GM21526 (cell line): Measurements from ENCODE around the gene RASA4.
"Not testable (repeated sequence)": the region's sequence is repeated elsewhere in the genome, so short reads cannot be mapped to it uniquely, and the experiment has no call there.

Experiments used
- ATAC-seq: cut with Tn5 transposase; IDR thresholded peaks from one replicate; pipeline ENCODE4 v1.9.1; 2021; ENCODE audit warnings: moderate library complexity; ENCODE audit not compliant: unreplicated experiment, low FRiP score

The RASA4 gene

GRCh38 chr7:102616507-102617125 lies at the start of gene RASA4:
Gene RASA4 (minus strand): TSS chr7:102616756. CDS start chr7:102616689, 67 bp downstream.
- peak; percentile 54 for ATAC-seq

- ATAC-seq: not testable (repeated sequence)
Observed at GRCh38 chr7:102664765-102665164, 48.2 kb upstream of the RASA4 start.

GRCh38 chr7:102649924-102650323 lies 33.4 kb upstream of the RASA4 start, which contains the start of gene SPDYE2B:
Gene SPDYE2B (plus strand): TSS chr7:102650319. CDS start chr7:102652349, 2,030 bp downstream.
- not testable (repeated sequence) for ATAC-seq

GRCh38 chr7:102647813-102648212 lies 31.3 kb upstream of the RASA4 start:
- ATAC-seq: not testable (repeated sequence)

GRCh38 chr7:102643404-102643803 lies 26.8 kb upstream of the RASA4 start:
- not testable (repeated sequence) for ATAC-seq

- ATAC-seq: not testable (repeated sequence)
Observed at GRCh38 chr7:102642691-102643090, 26.1 kb upstream of the RASA4 start, which contains the start of gene UPK3BL1. Gene UPK3BL1 (minus strand): TSS chr7:102642791. CDS start chr7:102642741, 50 bp downstream.

GRCh38 chr7:102638848-102639247 lies 22.3 kb upstream of the RASA4 start:
- ATAC-seq: not testable (repeated sequence)

GRCh38 chr7:102636956-102637355 lies 20.4 kb upstream of the RASA4 start:
- not testable (repeated sequence) for ATAC-seq

- ATAC-seq: not testable (repeated sequence)
Observed at GRCh38 chr7:102635354-102635753, 18.8 kb upstream of the RASA4 start.

GRCh38 chr7:102634299-102634698 lies 17.7 kb upstream of the RASA4 start:
- not testable (repeated sequence) for ATAC-seq

- not testable (repeated sequence) for ATAC-seq
Observed at GRCh38 chr7:102630622-102631021, 14.1 kb upstream of the RASA4 start.

- not testable (repeated sequence) for ATAC-seq
Observed at GRCh38 chr7:102627271-102627904, 10.8 kb upstream of the RASA4 start.

GRCh38 chr7:102618122-102618521 lies 1.6 kb upstream of the RASA4 start:
- not testable (repeated sequence) for ATAC-seq

GRCh38 chr7:102615930-102616329 lies 626 bp downstream of the RASA4 start:
- not testable (repeated sequence) for ATAC-seq

- not testable (repeated sequence) for ATAC-seq
Observed at GRCh38 chr7:102614873-102615272, 1.7 kb downstream of the RASA4 start.

- ATAC-seq: peak; percentile 8
Observed at GRCh38 chr7:102614346-102614697, 2.2 kb downstream of the RASA4 start.

GRCh38 chr7:102613575-102614345 lies 2.8 kb downstream of the RASA4 start:
- ATAC-seq: peak; percentile 55

GRCh38 chr7:102611675-102612325 lies 4.8 kb downstream of the RASA4 start:
- not testable (repeated sequence) for ATAC-seq

GRCh38 chr7:102611013-102611674 lies 5.4 kb downstream of the RASA4 start:
- peak; percentile 31 for ATAC-seq

GRCh38 chr7:102610441-102610840 lies 6.1 kb downstream of the RASA4 start:
- ATAC-seq: not testable (repeated sequence)
